Ureter (tissue), 1 donor: ENCODE measurements around the gene PDSS2. TPM values are rescaled to one million over a fixed set of nuclear protein-coding genes. Genes with fewer than 3 reads are reported as not detected.
"Not testable (repeated sequence)": the region's sequence is repeated elsewhere in the genome, so short reads cannot be mapped to it uniquely, and the experiment has no call there.

Experiments used
- DNase-seq: peaks from one replicate; pipeline ENCODE4 v3.0.0-alpha.2; 2020; ENCODE audit warnings: low spot score
- total RNA-seq: library from RNA; stranded (reverse); gene quantifications from one replicate; pipeline ENCODE4 v1.2.4, GENCODE V29; 2023
- donor health status: DM: yes; HTN: yes; CAD: no.

The PDSS2 gene
- total RNA-seq, 1 donor from 2014 or later, result 17.4 TPM

- no peak for DNase-seq
Observed at GRCh38 chr6:107218142-107218541, 241.2 kb downstream of the PDSS2 start.

DNA sequence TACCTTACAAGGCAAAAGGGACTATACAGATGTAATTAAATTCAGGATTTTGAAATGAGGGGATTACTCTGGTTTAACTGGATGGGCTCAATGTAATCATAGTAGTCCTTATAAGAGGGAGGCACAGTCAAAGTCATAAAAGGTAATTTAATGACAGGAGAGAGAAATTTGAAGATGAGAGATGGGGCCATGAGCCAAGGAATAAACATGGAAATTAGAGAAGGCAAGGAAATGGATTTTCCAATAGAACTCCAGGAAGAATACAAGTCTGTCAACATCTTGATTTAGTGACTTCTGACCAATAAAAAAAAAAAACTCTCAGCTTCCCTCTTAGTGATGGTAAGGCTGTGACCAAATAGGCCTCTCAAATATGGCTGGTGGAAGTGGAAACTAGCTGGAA, 242.1 kb downstream of the PDSS2 start:
- no peak for DNase-seq

DNA sequence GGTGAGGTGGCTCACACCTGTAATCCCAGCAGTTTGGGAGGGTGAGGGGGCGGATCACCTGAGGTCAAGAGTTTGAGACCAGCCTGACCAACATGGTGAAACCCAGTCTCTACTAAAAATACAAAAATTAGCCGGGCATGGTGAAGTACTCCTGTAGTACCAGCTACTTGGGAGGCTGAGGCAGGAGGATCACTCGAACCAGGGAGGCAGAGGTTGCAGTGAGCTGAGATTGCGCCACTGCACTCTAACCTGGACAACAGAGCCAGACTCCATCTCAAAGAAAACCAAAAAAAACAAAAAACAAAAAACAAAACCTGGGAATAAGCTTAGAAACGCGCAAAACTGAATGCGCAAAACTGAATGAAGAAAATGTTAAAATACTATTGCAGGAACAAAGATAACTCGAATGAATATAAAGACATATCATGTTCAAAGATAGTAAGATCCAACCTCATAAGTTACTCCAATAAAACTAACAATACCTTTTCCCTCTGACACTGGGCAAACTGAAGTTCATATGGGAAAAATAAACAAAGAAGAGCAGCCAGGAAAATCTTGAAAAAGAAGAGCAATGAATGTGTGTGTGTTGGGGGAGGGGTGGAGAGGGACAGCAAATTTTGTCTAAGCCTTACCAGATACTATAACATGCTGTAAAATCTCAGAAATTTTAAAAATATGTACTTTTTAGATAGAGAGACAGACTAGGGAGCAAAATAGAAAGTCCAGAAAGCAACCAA, 243.0 kb downstream of the PDSS2 start:
- DNase-seq, result no peak

DNA sequence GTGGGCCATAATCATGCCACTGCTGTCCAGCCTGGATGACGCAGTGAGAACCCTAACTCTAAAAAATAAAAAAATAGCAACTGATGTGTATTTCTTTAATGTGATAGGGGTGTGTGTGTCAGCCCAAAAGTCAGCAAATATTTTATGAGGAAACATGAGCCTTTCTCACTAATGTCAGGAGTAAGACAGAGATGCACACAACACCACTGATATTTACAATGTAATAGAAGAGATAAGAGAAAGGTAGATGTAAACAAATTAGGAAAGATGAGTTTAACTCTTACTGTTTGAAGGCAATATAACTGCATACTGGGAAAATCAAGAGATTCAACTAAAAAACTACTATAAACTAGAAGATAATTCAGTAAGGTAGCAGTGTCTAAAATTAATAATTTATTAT, 244.0 kb downstream of the PDSS2 start:
- no peak for DNase-seq

- no peak for DNase-seq
Observed at GRCh38 chr6:107214655-107215054, 244.7 kb downstream of the PDSS2 start.

GRCh38 chr6:107209406-107210305, 249.7 kb downstream of the PDSS2 start:
- no peak for DNase-seq

DNA sequence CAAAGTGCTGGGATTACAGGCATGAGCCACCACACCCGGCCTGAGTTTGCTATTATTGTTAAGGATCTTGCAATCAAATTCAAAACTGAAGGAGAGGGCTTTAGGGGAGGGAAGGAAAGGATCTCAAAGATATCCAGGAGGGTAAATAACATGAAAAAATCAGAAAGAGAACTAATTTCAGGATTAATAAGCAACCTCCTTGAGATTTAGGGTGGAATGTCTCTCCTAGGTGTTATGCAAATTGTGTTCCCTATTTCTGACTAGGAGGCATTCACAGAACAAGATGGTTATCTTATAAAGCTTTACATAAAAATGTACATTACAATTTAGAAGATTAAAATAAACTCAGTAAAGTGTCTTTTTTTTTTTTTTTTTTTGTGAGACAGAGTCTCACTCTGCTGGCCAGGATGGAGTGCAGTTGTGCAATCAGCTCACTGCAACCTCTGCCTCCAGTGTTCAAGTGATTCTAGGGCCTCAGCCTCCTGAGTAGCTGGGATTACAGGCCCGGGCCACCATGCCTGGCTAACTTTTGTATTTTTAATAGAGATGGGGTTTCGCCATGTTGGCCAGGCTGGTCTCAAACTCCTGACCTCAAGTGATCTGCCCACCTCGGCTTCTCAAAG, 252.0 kb downstream of the PDSS2 start:
- DNase-seq, result no peak

DNA sequence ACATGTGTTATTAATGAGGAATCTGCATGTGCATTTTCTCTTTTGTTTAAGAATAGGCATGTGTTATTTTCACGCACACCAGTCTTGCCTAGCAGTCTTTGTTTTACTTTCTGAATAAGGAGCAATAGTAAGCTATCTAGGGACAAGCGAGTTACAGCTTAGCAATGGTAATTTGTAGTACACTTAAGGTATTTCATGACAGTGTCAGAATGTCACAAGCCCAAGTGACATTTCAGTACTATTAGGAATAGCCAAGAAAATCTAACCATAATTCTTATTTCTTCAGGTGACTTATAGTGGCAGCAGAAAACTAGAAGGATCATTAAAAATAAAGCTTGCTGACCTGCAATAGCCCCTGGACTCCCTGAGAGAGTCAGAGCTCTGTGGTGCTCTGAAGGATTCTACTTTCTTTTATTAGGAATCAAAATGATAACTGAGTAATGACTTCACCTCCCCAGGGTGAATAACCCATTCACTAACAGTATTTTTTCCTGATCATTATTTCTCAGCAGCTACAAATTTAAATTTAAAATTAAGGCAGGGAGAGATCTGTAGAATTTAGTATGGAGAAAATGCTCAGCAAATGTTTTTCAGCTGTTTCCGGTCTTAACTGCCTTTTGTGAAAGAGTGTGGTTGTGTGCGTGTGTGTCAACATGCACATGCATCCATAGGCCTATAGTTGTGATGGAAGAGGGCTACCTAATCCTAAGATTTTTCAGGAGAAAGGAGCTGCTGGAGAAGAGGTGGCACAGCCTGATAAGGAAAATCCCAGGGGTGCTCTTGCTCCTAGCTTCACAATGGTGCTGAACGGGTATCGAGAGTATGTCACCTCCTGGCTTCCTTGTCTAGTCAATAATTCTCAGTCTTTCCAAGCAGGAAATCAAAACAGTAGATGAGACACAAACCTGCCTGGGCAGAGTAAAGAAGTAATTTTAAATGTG, 254.0 kb downstream of the PDSS2 start:
- no peak for DNase-seq

DNA sequence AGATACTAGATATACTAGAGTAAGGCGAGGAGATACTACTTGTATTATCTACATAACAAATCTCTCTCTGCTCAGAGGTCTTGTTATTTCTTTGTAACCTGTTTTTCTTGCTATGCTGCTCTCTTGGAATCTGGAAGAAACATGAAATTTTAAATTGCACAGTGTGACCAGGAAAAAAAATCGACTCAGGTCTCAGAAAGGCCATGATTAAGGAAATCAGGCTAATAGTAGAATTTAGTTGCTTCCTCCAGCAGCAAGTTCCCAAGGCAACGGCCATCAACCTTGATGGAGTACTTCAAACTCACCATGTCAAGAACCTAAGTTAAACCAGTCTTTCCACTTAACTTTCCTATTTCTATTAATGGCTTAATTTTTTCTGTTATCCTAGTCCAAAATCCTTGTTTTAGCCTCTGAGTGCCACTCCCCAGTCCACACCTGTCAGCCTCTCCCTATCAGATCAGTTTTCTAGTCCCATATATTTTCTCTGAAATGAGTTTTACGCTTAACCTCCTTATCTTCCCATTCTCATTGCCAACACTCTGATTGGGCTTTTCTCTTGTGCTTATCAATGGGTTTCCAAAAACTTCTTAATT, 256.4 kb downstream of the PDSS2 start:
- peak; percentile 49 for DNase-seq

- no peak for DNase-seq
Observed at GRCh38 chr6:107198631-107199416, 260.5 kb downstream of the PDSS2 start.

GRCh38 chr6:107196152-107196551, 263.2 kb downstream of the PDSS2 start:
- no peak for DNase-seq

GRCh38 chr6:107194723-107195122, 264.6 kb downstream of the PDSS2 start:
- not testable (repeated sequence) for DNase-seq

DNA sequence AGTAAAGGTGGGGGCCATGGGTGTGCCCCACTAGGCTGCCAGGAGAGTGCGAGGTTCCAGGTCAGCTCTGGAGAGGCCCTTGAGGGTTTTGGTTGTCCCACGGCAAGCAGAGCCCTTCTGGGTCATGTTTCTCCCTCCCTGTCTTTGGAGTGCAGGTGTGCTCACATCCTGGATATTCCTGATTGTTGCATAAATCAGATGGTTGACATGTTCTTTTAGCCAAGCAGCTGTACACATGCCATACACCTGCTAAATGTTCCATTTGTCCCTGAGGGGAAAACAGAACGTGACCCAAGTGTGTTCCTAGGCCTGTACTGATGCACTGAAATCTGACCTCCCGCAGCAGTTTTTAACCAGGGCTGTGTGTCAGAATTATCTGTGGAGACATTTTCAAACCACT, 266.5 kb downstream of the PDSS2 start:
- no peak for DNase-seq

DNA sequence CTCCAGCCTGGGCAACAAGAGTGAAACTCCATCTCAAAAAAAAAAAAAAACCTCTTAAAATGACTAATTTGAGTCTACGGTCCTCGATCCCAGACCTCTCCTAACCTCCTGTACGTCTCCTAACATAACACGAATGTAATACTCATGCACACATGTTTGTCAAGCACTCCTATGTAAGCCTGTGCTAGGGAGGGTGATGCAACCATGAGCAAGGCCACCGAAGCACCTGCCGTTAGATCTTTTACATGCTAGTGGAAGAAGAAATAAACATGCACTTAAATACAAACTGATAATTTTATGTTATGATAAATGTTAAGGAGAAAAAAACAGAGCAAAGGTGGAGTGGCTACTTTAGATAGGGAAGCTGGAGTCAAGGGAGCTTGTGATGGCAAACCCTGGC, 271.7 kb downstream of the PDSS2 start:
- DNase-seq, result no peak

DNA sequence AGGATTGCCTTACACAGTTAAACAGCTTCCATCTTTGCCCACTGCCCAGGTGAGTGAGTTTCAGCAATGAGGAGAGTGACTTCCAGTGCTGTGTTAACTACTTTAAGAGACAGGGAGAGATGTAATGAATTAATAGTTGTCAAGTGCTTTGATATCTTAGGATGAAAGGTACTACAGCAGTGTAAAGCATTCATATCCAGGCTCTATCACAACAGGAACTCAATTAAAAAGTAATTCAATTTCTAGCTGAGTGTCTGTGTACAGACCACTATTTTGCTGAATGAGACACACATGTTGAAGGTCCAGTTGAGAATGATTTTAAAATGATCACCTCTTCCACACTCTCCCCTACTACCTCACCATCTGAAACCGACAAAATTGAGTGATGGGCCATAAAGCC, 273.3 kb downstream of the PDSS2 start:
- no peak for DNase-seq

- DNase-seq, result no peak
Observed at GRCh38 chr6:107185391-107185970, 273.9 kb downstream of the PDSS2 start.

DNA sequence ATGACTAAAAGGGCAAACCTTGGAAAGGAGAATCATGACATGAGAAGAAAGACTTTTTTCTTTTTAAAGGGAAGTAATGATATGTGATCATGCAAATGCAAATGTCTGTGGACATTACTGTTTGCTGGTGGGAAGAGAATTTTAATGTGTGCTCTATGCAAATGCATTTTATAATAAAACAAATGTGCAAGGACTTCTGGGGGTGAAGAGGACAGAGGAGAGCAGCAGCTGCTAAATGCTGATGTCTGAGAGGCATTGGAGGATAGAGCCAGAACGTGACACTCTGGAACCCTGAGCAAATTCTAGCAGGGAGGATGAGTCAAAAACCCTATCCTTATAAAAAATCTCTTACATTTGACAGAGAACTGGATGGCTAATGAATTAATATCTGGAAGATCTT, 274.9 kb downstream of the PDSS2 start:
- no peak for DNase-seq

DNA sequence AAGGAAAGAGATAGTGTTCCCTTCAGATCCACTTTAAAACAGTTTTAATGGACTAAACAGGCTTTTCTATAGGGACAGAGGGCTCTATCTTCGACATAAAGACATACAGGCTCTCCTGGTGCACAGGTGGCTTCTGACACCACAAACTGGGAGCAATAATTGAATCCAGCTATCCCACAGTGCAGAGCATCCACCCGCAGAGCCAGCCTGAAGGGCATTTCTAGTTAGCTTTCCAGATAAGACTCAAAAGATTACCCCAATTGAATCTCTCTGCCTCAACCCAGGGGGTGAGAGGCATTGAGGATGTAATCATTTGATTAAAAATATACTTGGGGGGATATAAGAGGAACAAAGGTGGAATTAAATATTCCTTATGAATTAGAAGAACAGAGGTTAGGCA, 279.3 kb downstream of the PDSS2 start:
- no peak for DNase-seq

DNA sequence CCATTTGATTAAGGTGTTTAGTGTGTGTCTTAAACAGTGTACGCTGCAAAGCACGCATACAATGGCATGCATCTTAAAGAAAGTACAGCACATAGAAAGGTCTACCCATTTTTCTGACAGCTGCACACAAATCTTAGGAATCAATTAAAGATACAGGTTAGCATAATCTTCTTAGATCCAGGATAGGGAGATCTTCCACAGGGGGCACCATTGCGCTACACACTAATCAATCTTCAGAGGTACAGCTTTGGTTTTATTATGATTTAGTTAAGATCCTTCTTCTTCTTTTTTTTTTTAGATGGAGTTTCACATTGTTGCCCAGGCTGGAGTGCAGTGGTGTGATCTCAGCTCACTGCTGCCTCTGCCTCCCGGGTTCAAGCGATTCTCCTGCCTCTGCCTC, 280.4 kb downstream of the PDSS2 start:
- DNase-seq, result no peak

- no peak for DNase-seq
Observed at GRCh38 chr6:107173779-107174178, 285.6 kb downstream of the PDSS2 start.
